HG02759 (cell line): ENCODE measurements around the gene HMX3.
"Not testable (repeated sequence)": the region's sequence is repeated elsewhere in the genome, so short reads cannot be mapped to it uniquely, and the experiment has no call there.

ENCODE experiments used
- ATAC-seq: cut with Tn5 transposase; IDR thresholded peaks from one replicate; pipeline ENCODE4 v1.9.1; 2021; ENCODE audit warnings: mild to moderate bottlenecking, moderate library complexity; ENCODE audit not compliant: unreplicated experiment

The HMX3 gene

GRCh38 chr10:123171616-123172015, 35.8 kb downstream of the HMX3 start:
- ATAC-seq, result not testable (repeated sequence)

- no peak for ATAC-seq
Observed at GRCh38 chr10:123175389-123176387, 39.9 kb downstream of the HMX3 start.

- ATAC-seq, result not testable (repeated sequence)
Observed at GRCh38 chr10:123178390-123178789, 42.6 kb downstream of the HMX3 start.

- no peak for ATAC-seq
Observed at GRCh38 chr10:123180101-123181090, 44.6 kb downstream of the HMX3 start.

- no peak for ATAC-seq
Observed at GRCh38 chr10:123183724-123184123, 48.0 kb downstream of the HMX3 start.

- ATAC-seq, result no peak
Observed at GRCh38 chr10:123187781-123188180, 52.0 kb downstream of the HMX3 start.
